HG02571 (cell line): Measurements from ENCODE around the gene MFRP.

ENCODE experiments used
- ATAC-seq: cut with Tn5 transposase; IDR thresholded peaks from one replicate; pipeline ENCODE4 v1.9.1; 2021; ENCODE audit warnings: mild to moderate bottlenecking, moderate library complexity; ENCODE audit not compliant: unreplicated experiment

Gene MFRP

DNA sequence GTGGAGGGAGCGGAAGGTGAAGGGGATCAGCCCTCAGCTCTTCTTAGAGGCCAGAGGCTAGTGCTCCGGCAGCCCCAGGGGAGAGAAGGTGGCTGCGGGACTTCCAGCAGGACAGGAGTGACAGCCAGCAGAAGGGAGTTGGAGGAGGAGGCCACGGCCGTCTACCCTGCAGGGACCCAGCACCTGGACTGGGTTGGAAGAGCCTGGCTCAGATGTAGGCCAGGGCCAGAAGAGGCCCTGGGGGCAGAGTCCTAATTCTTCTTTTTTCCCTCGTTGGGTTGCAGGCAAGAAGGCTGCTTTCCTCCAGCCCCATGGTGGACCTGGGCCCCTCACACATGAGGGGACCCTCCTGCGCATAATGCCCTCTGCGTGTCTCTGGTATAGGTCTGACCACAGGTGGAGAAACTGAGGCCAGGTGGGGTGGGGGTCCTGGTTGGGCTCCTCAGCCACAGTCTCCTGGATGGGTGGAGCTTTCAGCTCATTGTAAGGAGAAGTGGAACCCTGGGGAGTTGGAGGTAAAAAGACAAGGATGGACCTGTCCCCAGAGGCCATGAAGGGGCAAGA lies 27.3 kb downstream of the MFRP start:
- no peak for ATAC-seq

DNA sequence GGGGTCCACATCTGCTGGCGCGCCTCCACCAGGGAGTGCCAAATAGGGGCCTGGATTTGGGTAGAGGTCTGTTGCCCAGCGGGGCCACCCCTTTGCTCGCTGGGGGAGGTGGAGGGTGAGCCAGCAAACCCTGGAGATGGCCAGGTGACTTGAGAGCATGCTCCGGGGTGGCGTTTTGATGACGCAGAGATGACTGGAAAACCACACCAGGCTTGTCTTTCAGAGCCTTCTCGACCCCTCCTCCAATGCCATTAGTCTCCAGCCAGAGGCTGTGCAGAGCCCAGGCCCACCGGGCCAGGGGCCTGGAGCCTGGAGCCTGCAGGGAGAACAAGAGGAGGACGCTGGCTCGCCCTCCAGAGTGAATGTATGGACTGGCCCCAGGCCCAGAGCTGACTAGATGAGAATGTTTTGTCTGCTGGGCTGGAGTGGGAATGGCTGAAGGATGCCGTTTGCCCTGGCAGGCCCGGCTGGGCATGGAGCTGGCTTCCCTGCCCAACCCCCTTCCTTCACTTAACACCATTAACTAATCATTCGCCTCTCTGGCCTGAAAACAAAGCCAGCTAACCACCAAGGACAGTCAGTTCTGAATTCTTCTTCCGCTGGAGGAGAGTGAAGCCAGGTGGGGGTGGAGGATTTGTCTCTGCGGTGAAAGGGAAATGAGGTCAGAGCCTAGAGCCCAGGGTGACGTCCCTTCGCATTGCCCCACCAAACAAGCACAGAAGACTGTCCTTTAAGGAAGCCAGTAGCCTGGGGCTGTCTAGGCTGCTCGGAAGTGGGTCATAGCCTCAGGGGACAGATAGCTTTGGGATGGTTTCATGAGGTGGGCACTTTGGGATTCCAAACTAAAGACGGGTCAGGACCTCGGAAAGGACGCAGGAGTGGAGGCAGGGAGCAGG lies 28.0 kb downstream of the MFRP start:
- no peak for ATAC-seq

DNA sequence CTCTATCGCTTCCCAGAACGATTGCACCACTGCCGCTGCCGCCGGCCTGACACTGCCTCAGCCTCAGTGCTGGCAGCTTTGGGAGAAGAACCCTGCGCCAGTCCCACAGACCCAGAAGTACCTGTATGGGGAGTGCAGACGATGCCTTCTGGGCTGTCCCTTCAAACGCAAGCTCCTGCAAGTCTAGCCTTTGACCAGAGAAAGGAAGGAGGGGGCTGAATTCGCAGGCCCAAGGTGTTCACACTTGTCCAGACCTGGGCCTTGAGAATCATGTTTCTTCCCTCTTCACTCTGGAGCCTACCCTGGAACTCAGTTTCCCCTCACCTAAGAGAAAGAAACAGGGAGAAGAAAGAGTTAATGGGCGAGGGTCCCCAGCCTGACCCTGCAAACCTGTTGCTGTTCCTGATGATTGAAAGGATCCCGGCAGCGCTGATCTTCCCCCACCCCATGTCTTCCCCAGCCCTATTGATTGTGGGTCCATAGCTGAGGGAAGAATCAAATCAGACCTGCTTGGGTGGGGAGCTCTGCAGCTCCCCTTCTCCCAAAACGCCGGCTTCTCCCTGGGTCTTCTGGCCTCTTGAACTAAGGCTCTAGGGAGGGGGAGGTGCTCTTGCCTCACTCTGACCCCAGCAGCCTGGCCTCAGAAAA lies 28.8 kb downstream of the MFRP start:
- no peak for ATAC-seq

DNA sequence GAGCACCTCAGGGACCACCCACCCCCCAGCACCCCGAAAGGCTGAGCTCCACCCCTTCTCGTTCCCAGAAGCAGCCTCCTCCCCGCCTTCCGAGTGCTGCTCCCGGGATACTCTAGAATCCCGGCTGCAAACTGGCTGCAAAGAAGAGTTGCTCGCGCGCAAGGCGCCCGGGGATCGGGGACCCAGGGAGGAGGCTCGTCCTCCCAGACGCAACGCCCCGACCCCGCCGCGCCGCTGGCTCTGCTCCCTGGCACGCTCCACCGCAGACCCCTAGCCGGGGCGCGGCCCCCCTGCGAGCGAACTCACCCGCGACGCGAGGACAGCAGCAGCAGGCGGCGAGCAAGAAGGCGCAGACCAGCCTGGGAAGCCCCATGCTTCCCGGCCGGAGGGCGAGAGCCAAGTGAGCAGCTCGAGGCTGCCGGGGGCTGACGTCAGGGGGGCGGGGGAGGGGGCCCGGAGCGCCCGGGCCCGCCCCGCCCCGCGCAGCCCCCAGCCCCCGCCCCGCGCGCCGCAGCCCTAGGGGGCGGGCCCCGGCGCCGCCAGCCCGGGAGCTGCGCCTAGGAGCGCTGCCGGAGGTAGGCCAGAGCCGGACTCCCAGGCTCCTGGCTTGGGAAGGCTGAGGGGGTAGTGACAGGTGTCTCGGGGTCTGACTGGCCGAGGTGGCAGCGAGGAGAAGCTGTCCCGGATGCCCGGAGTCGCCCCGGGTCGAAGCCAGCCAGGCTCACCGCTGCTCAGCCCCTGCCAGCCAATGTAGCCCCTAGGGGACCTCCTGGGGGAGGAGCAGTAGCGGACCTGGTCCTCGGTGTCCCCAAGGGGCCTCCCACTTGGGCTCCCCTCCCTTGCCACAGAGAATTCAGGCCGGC lies 29.5 kb downstream of the MFRP start, which contains the start of gene MCAM:
Gene MCAM, minus strand, starts transcription at position 402 of the 863 bp plus-strand sequence. Its CDS starts 29 bp downstream, at position 373.
- no peak for ATAC-seq

DNA sequence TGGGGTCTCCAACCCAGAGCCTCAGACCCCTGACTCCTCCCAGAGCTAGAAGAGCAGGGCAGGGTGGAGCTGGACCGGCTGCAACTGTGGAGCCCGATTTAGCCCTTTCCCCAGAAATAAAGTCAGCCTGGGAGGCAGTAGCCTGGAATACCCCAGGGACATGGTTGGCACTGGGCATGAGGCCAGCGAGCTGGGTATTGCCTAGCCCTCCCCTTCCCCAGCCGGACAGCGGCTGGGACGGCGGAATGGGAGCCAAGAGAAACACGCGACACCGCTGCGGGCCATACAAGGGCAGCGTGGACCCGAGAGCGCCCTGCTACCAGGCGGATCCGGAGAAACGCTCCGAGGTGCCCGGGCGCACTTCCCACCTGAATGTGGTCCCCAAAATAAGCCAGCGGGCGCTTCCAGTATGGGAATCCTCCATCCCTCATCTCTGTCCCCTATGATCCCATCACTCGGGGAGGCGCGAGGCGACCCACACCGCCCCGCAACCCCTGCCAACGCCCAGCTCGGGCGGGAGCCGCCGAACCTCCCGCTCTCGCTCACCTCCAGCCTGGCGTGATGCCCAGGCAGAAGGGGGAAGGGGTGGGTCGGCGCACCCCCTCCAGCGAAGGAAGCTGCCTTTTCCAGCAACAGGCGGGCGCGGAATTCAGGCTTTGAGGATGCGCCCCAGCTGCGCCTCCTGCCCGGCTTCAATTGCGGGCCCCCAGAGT lies 30.3 kb downstream of the MFRP start:
- no peak for ATAC-seq

DNA sequence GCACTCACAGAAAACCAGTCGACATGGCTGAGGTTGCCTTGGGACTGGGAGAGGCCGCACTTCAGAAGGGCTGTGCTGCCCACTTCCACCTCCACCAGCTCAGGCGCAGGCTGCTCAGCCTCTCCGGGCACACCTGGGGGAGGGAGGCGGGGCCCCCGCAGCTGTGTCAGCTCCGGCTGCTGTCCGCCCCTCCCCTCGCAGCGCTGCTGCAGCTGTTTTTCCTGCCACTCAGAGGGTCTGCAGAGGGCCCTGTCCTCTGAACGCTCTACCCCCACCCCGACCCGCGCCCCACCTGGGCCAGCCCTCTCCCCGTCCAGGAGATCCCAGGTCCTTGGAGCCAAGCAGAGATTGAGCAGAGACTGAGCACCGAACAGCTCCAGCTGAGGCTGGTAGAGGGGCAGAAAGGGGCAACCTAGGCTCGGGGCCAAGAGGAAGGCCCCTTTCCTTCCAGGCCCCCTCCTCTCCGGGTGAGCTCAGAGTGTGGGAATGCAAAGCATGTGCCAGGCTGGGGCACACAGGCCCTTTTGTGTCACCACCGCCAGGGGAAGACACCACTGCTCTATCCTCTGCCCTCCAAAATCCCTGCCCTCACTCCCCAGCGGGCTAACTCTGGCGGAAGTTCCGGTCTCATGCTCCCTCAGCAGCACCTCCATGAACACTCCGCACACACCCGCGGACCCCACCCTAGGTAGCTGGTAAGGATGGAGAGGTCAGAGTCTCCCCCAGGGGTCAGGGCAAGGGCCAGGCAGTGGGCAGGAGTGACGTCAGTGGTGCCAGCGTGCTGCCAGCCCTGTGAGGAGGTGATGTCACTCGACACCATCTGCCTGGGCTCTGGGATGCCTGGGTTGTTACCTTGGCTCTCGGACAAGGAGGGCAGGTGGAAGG lies 31.1 kb downstream of the MFRP start:
- no peak for ATAC-seq

DNA sequence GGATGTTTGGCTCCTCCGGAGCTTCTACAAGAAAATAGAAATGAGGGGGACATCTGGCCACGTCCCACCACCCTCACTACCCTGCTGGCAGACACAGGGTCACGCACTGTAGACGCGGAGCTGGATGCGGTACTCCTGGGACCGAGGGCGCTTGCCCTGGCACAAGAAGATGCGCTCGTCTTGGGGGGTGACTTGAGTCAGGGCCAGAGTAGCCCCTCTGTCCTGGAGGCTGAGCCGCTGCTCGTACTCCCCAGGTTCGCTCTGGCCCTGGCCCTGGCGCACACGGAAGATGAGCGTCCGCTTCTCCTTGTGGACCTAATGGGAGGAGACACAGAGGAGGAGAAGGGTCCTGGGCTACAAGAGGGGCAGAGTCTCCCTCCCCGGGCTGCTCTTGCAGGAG lies 31.8 kb downstream of the MFRP start:
- no peak for ATAC-seq

DNA sequence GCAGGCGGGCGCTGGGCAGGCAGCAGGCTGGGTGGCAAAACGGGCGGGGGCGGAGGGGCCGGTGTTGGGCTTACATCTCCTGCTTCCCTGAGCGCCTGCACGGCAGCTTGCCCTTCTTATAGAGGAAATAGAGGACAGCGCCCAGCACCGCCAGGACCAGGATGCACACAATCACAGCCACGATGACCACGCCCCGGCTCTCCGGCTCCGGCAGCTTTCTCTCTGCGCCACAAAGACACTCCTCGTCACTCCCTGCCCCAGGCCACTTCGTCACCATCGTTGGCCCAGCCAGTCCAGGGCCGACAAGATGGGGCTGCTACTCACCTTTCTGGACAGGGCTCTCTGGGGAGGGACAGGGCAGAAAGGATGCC lies 35.8 kb downstream of the MFRP start:
- no peak for ATAC-seq

DNA sequence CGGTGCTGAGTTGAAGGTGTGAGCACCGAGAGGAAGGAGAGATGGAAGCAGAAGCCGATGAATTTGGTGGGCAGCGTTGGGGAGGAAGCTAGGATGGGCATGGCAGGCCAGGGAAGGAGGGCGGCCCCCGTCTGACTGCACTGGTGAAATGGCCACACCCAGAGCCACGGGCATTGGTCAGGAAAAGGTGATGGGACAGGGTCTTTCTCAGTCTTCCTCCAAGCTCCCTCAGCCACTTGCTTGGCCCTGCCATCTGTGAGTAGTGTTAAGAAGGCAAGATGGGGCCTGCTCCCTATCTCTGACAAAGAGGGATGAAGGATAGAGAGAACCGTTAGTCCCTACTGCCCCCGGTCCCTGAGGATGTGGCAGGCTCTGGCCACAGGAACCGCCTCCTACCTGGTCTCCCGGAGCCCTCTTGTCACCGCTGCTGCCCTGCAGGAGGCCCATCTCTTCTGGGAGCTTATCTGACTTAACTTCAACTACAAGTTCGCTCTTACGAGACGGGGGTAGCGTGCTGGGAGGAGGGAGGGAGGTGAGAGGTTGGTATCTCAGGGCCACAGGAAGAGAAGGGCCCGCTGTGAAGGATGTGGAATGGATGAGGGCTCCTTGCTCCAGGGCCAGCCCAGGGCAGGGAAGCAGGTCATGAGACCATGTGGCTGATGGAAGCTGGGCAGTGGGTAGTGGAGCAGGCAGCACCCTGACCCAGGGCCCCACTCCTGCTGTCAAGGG lies 36.4 kb downstream of the MFRP start:
- ATAC-seq, result no peak

DNA sequence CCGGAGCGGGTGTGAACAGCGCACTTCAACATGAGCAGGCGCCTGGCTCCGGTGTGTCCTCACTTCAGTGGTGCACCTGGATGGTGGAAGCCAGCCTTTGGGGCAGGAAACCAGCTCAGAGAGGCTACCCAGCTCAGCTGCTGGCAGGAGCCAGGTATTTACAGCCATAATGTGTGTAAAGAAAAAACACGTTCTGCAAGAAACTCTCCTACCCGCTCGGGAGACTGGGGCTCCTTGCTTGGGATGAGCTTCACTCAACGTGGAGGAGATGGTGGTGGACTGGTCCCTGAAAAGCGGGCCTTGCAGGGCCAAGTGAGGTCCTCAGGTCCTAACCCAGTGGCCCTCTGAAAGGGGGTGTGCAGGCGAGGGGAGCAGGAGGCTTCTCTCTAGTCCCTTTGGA lies 37.1 kb downstream of the MFRP start:
- no peak for ATAC-seq

DNA sequence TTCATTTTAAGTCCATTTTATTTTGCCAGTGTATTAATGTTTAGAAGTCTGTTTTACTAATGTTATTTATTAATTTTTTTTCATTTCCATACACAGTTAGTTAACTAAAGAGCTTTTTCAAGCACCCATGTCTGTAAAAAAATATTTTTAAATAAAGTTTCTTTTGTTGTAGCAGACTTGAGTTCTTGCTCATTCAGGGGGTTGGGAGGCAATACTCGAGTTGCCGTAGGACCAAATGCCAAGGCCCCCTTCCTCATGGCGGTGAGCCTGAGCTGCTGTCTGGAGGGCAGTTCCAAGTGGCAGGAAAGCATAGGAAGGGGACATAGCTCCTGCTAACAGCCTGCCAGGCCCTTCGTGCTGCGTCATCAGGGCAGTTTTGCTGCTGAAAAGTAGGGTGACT lies 38.5 kb downstream of the MFRP start:
- ATAC-seq, result no peak

DNA sequence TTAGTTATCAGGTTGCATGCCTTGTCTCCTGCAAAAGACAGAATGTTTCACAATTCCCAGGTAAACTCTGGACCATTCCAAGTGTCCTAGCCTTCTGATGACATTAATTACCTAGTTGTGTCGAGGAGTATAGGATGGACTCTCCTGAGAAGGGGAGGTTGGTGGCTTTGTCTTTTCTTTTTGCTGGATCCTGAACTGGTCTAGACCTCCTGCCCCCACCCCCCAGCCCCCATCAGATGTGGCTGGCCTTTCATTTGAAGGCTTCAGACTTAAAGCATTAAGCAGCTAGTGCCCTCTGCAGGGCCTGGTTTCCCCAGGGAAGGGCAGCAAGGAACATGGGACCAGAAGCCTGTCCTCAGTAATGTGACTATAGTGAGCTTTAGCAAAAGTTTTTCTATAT lies 39.3 kb downstream of the MFRP start:
- ATAC-seq, result no peak

DNA sequence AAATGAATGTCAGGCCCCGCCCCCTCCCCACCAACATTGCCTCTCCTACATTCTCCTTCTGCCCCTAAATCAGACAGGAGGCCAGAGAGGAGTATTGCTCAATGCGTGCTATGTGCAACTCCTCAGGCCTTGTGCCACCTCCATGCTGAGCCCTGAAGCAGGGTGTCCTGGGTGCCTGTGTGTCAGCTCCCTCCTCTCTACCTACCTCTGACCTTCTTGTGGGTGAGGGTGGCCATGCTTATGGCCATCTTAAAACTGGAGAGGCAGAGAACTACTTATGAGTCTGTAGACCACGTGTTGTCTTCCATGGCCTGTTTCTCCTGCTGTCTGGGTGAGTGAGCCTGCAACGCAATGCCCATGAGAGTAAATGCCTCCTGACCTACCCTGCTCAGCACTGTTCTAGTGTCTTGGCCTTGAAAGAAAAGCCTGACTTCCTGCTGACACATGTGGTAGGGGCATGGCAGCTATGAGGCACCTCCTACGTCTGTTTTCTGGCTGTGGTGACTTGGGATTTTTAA lies 40.1 kb downstream of the MFRP start:
- ATAC-seq, result no peak

DNA sequence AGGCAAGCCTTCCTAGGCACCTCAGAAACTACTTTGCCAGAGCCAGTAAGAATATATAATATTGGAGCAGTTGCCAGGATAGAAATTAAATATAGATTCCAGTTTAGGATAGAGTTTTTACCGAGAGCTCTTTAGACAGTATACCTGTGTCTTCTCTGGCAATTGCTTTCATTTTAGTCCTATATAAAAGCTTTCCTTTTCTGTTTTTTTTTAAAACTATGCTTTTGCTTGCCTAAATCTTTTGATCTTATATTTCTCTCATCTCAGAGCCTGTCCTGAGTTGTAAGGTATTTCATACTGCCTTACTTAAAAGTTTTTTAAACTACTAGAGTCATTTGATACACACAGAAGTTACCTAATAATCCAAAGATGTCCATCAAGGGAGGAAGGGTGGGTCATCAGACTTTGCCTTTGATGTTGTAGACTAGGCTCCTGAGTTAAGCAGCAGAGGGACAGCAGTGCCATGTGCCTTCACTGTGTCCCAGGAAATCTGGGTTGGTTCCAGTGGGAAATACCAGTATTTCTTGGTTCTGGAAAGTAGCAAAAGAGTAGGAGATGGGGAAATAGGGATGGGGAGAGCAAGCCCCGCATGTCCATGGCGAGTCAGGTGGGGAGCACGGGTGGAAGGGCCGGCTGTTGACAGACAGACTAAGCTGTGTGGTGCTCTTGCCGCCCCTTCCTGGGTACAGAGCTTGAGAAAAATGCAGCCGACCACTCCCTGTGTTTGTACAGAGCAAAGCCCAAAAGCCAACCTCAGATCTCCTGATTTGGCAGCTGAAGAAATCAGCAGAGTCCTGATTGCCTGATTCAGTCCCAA lies 40.7 kb downstream of the MFRP start:
- no peak for ATAC-seq

DNA sequence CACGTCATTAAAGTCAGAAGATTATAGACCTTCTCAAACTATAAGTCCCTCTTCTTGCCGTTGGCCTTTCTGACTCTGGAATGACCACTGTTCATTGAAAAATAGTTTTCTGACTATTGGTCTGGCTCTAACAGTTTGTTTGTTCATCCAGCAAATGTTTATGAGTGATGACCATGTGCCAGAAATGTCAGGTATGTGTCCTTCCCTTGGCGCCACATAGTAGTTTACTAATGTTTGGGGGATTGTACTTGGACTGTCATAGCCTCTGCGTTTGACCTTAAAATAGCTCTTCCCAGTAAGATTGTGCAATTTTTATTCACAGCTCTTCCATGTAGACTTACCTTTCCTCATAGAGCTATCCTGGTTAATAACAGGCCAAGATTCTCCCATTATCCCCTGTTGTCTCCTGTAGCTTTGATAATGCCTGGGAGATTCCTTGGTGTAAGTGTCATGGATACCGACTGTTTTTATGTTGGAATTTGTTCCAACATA lies 43.2 kb downstream of the MFRP start:
- no peak for ATAC-seq

DNA sequence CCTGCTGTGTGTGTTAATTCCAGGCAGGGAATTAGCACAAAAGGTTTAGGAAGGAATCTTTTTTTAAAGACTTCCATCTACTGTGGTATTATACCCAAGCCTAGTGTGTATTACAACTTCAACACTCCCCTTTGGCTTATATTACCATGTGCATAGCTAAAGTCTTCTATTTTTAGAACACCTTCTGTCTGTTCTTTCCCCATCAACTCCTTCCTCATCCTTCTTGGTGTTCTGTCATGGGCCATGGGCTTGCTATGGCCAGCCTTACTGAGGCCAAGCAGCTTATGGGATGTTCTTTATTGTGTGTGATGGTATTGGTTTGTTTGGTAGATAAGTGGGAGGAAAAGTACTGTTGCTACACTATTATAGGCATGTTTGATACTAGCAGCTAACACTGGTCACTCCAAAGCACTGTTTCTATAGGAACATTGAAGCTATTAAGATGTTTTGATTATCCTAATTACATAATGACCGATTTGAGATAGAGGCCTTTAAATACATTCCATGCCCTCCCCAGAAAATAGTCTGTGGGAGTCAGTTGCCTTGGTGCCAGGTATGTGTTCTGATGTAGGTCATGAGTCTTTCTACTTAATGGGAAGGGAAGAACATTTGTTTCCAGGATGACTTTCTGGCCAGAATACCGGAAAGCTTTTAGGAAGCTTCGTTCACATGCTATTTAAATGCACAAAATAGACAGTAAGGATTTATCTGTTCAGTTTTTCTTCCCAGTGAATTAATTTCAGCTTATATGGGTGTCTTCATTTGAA lies 46.1 kb downstream of the MFRP start:
- ATAC-seq, result no peak

DNA sequence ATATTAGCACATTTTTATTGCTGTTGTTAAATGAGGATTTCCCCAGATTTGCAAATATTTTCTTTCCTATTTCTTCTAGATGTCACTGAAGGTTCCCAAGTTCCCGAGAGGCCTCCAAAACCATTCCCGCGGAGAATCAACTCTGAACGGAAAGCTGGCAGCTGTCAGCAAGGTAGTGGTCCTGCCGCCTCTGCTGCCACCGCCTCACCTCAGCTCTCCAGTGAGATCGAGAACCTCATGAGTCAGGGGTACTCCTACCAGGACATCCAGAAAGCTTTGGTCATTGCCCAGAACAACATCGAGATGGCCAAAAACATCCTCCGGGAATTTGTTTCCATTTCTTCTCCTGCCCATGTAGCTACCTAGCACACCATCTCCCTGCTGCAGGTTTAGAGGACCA lies 47.1 kb downstream of the MFRP start:
- ATAC-seq, result no peak
